Measurements from ENCODE around the gene CACNG3.
"Not testable (repeated sequence)": the region's sequence is repeated elsewhere in the genome, so short reads cannot be mapped to it uniquely, and the experiment has no call there.

Gene CACNG3

DNA sequence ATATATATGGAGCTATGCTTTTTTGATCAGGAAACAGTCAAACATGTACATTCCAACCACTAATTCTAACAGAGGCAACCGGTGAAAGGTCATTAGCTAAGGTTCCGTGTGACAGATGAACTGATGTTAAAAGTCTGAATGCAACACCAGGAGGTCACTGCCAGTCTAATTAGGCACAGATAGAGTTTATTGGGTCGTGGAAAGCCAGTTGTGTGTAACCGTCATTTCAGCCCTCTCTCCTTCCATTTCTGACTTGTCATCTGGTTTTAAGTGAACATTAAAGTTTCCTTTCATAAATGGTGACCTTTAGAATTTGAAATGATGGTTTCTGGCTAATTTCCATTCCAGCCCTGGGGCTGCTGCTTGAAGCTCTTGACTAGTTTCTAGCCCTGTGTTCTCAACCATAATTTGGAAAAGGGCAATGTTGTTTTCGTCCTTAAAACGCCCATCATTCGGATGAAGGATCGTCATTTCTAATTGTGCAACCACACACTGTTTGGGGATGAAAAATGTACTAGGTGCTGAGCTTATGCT lies 23.9 kb downstream of the CACNG3 start:
- DNase-seq (ENCODE audit: low spot score) = no peak

DNA sequence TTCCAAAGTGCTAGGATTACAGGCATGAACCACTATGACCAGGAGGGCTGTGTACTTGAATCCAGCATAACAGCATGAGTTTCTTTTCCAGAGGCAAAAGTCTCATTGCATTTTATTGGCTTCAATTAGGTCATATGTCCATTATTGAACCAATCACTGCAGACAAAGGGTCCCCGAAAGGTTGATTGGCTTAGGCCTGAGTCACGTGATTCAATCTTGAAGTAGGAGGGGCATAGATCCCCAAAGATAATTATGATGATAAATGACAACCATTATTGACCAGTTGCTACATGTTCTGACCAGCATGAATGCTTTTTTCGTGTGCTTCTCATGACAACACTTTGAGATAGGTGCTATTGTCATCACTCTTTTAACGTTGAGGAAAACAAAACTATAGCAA lies 25.3 kb downstream of the CACNG3 start:
- no peak for DNase-seq (ENCODE audit: low spot score)

DNA sequence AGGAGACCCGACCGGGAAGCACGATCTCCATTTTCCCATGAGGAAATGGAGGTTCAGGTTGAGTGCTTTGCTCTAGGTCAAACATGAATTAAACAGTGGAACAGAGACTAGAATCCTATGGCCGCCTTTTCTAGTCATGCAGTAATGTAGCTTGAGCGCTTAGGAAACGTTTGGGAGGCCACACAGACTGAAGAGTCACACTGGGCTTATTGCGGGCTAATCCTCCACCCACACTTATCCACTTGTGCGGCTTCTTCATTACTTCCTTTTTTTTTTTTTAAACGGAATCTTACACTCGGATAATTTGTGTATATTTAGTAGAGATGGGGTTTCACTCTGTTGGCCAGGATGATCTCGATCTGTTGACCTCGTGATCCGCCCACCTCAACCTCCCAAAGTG lies 26.0 kb downstream of the CACNG3 start:
- no peak for DNase-seq (ENCODE audit: low spot score)

DNA sequence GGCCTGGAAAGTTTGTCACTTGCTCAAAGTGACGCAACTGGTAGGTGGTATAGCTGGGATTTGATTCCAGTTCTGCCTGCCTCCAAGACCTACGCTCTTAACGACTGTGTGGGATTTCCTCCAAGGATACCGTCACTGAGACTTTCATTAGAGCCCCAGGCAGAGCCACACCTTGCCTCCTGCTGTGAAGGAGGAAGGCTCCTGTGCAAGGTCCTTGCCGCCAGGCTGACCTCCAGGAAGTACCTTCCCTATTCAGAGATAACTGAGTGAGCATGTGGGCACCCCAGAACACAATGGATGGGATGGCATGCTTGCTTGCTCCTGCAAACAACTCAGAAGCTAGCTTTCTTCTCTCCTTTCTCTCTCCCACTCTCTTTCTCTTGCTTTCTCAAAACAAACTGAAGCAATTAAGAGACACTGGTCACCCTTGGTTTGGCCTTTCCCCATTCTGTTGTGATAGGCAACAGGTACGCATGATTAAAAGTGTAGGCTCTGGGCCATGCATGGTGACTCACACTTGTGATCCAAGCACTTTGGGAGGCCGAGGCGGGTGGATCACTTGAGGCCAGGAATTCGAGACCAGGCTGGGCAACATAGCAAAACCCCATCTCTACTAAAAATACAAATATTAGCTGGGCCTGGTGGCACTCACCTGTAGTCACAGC lies 30.7 kb downstream of the CACNG3 start:
- DNase-seq (ENCODE audit: low spot score) = no peak

DNA sequence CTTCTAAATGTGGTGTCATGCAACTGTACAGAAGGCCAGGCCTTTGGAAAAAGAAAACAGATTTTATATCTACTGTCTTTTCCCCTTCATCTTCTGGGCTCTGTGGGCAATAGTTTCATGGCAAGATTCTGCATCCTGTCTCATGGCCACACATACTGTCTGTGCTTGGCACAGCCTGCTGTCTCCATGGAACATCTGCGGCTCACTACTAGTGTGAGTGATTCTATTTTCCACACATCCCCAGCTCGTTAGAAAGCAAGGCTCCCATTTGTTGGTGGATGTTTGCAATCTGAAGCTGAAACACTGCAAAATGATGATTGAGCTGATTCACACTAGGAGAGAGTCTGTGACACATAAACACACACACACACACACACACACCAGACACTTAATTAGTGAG lies 32.4 kb downstream of the CACNG3 start:
- no peak for DNase-seq (ENCODE audit: low spot score)

DNA sequence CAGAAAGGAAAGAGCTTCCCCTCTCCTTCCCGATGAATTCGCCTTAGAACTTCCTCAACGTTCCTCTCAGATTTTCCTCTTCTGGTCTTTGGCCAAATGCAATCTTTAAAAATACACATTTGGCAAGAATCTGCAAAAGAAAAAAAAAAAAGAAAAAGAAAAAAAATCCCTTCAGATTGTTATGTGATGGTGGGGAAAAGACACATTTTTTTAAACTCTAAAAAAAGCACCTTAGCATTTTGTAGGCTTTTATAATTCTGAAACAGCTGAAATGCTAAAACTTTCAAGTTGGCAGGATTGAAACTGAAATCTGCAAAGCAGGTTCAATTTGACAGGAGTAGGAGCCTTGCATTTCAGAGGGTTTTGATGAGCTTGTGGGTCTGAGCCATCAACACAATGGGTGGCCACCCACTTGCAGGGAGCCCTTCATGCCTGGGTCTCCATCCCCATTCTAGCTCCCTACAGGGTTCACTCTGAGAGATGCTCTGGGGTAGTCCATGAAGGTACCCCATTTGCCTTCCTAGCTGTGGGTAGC lies 33.1 kb downstream of the CACNG3 start:
- DNase-seq (ENCODE audit: low spot score) = no peak

DNA sequence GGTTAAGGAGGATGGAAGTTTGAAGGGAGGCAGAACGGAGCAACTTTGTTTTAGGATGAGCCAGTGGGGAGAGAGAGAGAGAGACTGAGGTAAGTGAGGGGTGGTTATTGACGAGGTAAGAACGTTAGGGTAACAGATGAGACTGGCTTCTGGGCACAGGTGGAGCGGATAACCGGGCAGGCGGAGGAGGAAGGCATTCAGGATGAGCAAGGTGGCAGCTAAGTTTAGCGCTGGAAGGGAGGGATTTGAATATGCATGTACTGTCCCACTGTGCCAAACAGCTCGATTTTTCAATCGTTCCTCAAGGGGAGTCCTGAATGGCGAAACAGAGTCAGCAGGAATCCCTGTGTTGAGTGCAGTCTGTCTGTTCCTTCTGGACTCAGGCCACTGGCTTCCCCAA lies 35.8 kb downstream of the CACNG3 start:
- DNase-seq (ENCODE audit: low spot score) = no peak

DNA sequence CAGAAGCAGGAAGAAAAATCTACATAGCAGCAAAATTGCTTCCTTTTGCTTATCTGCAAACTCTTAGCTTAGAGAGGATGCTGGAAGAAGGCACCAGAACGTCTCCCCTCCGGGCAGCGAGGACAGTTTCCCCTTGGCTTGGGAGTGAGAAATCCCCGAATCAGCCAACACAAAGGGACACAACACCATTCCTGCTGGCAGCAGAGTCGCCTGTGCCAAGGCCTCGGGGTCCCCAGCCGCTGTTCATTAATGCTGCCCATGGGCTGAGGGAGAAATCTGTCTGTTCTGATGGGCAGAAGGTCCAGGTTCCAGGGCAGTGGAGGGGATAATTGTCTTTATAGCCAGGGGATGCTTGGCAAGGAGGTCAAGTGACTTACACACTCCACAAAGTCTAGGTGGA lies 38.0 kb downstream of the CACNG3 start:
- no peak for DNase-seq (ENCODE audit: low spot score)

DNA sequence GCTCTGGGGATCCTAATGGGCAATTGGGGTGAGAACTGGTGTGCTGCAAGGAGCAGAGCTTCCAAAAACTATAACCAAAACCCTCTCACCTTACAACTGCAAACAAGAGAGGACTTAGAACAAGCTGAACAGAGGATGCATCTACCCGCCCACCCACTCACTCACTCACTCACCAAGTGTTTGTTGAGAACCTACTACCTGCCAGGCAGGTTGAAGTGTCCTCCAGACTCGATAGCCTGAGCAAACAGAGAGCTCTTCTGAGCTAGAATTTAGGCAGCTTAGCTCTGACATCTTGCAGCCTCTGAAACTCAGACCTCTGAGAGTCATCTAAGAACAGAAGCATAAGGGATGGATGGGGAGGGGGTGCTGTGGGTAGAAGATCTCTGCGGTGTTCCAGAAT lies 41.2 kb downstream of the CACNG3 start:
- DNase-seq (ENCODE audit: low spot score) = no peak

DNA sequence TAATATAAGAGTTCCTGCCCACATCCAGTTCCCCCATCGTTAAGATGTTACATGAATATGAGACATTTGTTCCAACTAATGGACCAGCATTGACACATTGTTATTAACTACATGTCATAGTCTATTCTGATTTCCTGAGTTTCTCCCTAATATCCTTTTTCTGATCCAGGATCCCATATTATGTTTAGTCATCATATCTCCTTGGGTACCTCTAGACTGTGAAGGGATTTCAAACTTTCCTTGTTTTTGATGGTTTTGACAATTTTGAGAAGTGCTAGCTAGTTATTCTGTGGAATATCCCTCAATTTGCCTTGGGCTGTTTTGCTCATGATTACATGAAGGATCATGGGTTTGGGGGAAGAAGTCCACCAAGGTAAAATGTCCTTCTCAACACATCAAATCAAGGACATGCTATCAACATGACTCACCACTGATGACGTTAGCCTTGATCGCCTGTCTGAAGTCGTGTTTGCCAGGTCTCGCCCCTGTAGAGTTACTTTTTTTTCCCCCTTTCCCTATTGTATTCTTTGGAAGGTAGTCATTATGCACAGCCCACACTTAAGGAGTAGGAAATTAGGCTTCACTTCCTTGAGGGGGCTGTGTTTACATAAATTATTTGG lies 42.5 kb downstream of the CACNG3 start:
- no peak for DNase-seq (ENCODE audit: low spot score)

DNA sequence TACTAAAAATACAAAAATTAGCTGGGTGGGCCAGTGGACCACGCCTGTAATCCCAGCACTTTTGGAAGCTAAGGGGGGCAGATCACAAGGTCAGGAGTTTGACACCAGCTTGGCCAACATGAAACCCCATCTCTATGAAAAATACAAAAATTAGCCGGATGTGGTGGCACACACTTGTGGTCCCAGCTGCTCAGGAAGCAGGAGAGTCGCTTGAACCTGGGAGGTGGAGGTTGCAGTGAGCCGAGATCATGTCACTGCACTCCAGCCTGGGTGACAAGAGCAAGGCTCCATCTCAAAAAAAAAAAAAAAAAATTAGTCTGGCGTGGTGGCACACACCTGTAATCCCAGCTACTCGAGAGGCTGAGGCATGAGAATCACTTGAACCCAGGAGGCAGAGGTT lies 44.6 kb downstream of the CACNG3 start:
- DNase-seq (ENCODE audit: low spot score) = not testable (repeated sequence)

DNA sequence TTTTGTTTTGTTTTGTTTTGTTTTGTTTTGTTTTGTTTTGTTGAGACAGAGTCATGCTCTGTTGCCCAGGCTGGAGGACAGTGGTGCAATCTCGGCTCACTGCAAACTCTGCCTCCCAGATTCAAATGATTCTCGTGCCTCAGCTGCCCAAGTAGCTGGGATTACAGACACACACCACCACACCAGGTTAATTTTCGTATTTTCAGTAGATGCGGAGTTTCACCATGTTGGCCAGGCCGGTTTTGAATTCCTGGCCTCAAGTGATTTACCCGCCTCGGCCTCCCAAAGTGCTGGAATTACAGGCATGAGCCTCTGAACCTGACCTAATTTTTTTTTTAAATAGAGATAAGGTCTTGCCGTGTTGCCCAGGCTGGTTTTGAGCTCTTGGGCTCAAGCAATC lies 46.5 kb downstream of the CACNG3 start:
- no peak for DNase-seq (ENCODE audit: low spot score)

DNA sequence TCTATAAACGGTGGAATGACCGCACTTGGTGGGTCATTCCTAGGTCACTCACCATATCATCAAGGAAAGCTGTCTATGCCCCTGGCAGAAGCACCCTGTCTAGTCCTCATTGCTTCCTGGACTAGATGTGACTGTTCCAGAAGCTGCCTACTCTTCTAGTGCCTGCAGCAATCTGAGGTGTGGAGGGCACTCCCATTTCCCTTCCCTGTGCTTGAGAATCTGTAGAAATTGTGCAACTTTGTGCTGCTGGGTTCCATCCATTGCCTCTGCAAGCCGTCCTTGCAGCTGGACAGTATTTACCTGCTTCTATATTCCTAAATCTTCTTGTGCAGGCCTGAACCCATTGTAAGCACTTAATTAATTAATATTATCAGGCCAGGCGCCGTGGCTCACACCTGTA lies 52.1 kb downstream of the CACNG3 start:
- DNase-seq (ENCODE audit: low spot score) = no peak

DNA sequence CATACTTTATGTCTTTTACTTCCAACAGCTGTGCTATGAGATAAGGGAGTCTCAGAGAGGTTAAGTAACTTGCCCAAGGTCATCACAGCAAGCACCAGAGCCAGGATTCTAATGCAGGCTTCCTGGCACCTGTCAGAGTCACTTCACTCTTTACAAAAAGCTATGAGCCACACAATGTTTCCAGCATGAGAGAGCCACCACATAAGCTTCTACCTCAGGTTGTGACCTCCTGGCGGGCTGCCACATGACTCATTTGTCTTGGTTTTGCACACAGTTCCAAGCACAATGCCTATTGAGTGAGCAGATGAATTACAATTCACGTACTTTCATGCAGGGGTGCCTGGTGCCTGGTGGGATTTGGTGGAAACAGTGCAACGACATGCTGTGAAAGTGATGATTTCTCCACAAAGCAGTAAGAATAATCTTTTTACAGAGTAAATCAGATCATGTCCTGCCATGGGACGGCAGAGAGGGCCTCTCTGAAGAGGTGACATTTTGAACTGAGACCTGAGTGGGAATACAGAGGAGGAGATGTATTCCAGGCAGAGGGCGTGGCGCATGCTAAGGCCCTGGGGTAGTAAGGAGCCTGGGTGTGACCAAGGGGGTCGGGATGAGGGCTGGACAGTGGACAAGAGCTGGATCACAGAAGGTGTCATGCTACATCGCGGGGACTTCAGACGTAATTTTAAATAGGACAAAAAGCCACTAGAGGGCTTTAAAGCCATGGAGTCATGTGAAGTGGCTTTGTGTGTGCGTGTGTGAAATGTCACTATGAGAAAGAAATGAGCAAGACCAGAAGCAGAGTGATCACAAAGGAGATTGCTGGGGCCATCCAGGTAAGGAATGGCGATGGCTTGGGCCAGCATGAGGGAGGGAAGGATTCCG lies 53.4 kb downstream of the CACNG3 start:
- no peak for DNase-seq (ENCODE audit: low spot score)

DNA sequence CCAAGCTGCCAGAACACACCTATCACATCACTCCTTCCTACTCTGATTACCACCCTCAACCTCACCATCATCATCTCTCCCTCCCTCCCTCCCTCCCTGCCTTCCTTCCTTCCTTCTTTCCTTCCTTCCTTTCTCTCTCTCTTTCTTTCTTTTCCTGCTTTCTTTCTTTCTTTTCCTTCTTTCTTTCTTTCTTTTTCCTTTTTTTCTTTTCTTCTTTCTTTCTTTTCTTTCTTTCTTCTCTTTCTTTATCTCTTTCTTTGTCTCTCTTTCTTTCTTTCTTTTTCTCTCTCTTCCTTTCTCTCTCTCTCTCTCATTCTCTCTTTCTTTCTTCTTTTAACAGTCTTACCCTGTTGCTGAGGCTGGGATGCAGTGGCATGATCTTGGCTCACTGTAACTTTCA lies 59.2 kb downstream of the CACNG3 start:
- DNase-seq (ENCODE audit: low spot score) = no peak

DNA sequence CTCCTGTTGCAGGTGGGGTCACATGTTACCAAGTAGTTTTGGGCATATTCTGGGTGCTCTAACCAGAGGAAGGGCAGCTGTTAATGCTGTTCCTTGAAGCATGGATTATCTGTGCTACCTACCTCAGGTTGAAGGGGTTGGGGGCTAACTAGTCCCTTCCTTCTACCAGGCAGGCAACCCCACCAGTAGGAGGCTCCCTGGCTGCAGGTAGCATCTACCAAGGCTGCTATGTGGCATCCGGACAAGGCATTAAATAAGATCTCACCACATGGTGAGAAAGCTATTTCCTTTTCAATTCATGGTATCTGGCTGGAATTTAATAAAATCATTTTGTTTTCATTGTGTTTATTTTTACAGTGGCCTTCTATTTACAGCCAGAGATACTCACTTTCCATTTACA lies 62.5 kb downstream of the CACNG3 start:
- DNase-seq (ENCODE audit: low spot score) = no peak

DNA sequence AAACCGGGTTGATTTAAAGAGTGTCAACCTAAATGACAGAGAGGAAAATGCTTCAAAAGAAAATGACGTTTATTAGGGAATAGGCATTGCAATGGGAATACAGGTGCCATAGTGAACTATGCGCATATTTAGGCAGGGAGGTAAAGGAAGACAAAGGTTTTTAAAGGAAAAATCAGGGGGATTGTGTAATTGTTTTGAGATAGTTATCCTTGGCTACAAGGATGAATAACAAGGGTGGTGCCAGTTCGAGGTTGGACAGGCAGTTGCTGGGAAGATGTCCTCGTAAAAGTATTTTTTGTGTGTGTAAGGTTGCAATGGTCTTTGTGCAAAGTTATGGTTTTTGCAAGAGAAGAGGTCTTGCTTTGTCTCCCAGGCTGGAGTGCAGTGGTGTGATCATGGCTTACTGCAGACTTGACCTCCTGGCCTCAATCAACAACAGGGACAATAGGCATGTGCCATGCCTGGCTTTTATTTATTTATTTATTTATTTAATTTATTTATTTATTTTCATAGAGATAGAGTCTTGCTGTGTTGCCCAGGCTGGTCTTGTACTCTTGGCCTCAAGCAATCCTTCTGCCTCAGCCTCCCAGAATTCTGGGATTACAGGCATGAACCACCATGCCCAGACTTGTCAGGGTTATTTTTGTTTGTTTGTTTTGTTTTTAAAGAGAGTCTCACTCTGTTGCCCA lies 63.1 kb downstream of the CACNG3 start:
- DNase-seq (ENCODE audit: low spot score) = no peak

DNA sequence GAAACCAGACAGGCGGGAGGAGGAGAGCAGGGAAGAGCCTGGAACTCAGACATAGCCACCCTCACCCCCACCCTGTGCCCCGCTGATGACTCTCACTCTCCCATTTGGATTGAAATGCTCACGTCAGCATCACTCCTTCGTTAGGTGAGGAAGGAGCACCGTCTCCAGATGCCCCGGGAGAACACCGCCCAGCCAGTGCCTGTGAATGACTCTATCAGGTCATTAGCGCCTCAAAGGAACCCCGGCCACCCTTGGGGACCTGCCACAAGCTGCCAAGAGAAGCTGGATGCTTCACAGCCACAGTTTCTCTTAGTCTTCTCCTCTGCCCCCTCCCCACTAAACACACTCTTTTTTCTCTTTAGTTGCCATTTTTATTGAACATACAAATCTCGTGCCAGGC lies 66.0 kb downstream of the CACNG3 start:
- DNase-seq (ENCODE audit: low spot score) = no peak

DNA sequence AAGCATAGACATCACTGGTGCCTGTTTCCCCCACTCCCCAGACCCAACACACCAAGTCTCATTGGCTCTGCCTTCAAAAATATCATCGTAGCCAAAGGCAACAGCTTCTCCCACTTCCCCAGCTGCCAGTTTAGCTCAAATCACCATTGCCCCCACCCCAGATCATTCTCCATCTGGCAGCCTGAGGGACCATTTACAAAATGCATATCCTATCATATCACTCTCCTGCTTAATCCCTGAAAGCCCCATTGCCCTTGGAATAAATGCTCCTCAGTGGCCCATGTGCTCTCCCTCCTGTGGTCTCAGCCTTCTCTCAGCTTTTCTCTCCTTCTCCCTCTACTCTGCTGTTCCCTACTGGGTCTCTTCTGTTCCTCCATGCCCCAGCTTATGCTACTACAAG lies 68.3 kb downstream of the CACNG3 start:
- no peak for DNase-seq (ENCODE audit: low spot score)

DNA sequence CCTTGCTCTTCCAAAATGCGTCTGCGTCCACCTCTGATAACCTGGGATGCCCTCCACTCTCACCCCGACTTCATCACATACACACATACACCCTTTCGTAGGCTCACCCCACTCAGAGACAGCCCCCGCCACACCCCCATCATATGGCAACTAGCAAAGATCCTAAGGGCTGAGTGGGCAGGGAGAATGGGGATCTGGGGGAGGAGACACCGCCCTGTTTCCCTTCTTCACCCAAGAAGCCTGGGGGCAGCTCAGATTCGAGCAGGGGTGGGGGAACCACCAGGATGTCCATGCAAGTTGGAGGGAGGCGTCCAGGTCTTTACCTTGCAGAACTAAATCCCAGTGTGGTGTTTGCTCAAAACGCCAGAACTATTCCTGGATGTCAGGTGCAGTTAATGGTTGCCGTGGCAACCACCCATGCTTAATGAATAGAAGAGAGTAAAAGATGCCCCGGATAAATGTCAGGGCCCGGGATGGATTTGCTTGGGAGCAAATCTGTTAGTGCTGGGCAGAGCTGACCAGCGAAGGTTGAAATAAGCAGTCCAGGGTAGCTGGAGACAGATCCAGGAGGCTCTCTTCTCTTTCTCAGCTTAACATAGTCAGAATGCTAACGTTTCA lies 72.8 kb downstream of the CACNG3 start:
- DNase-seq (ENCODE audit: low spot score) = no peak

DNA sequence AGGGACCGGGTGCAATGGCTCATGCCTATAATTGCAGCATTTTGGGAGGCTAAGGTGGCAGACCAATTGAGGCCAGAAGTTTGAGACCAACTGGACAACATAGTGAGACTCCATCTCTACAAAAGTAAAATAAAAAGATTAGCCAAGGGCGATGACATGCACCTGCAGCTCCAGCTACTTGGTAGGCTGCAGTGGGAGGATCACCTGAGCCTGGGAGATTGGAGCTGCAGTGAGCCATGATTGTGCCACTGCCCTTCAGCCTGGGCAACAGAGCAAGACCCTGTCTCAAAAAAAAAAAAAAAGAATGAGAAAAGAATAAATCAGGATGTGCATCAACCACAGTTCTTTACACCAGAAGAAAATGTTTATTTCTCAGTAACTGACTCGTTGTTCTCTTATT lies 76.0 kb downstream of the CACNG3 start:
- DNase-seq (ENCODE audit: low spot score) = no peak

Data from cerebellar cortex (tissue), 1 donor.